ENCODE data around the gene ATG2A. TPM values are rescaled to one million over a fixed set of nuclear protein-coding genes. Genes with fewer than 3 reads are reported as not detected.

Gene ATG2A
- total and polyA plus RNA-seq, 2 donors from 2014 or later: 16.8 to 26.9 TPM

DNA sequence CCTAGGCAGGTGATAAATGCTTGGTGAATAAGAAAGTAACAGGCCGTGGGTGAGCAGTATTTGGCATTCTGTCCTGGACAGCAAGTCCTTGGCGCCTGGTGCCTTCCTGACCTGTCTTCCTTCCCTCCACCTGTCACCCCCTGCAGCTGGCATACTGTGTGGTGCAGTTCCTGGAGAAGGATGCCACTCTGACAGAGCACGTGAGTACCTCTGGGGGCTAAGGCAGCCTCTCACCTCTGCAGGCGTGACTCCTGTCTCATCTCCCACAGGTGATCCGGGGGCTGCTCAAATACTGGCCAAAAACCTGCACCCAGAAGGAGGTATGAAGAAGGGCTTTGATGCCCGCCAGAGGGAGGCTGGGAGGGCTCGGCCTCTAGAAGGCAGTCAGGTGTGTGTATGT lies 14.3 kb upstream of the ATG2A start:
- no peak for FAIRE-seq
- no peak overlapping the region for H3K9ac ChIP-seq (ENCODE audit: low read length in 3 of 3)
- no peak overlapping the region for H3K27ac ChIP-seq (ENCODE audit: low read depth in 2 of 2, low read length in 2 of 2)
- no peaks in the 10 kb centered on the region for H3K27me3 ChIP-seq (ENCODE audit: control insufficient read depth, insufficient read depth, low read length)
- intact Hi-C loops (cut with DNase I): loop anchor here (10.0 kb wide), 1 partner anchor 64 kb away; the partner anchor contains the start of gene BATF2
- peak in 1 of 5 donors; percentile 52 for DNase-seq
- TF ChIP-seq, protein P1, sequence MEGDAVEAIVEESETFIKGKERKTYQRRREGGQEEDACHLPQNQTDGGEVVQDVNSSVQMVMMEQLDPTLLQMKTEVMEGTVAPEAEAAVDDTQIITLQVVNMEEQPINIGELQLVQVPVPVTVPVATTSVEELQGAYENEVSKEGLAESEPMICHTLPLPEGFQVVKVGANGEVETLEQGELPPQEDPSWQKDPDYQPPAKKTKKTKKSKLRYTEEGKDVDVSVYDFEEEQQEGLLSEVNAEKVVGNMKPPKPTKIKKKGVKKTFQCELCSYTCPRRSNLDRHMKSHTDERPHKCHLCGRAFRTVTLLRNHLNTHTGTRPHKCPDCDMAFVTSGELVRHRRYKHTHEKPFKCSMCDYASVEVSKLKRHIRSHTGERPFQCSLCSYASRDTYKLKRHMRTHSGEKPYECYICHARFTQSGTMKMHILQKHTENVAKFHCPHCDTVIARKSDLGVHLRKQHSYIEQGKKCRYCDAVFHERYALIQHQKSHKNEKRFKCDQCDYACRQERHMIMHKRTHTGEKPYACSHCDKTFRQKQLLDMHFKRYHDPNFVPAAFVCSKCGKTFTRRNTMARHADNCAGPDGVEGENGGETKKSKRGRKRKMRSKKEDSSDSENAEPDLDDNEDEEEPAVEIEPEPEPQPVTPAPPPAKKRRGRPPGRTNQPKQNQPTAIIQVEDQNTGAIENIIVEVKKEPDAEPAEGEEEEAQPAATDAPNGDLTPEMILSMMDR (IDR thresholded peaks at IDR 0.05; ENCODE audit: borderline replicate concordance, extremely low read depth, insufficient read depth): no peak
- peaks cover 0 to 41% (median 23%) of the 10 kb centered on the region in 3 donors for H3K36me3 ChIP-seq (ENCODE audit: control insufficient read depth in 2 of 3, insufficient read depth in 3 of 3, low read length in 3 of 3)
- H3K9me3 ChIP-seq (ENCODE audit: control insufficient read depth in 2 of 3, insufficient read depth in 1 of 3, low read length in 3 of 3): no peaks in the 10 kb centered on the region
- peaks cover 0 to 2% (median 0%) of the 10 kb centered on the region in 3 donors for H3K4me1 ChIP-seq (ENCODE audit: control insufficient read depth in 2 of 3, insufficient read depth in 2 of 3, low read depth in 1 of 3, low read length in 3 of 3)
- no peak overlapping the region for H3K4me3 ChIP-seq (ENCODE audit: low read length in 3 of 3)

DNA sequence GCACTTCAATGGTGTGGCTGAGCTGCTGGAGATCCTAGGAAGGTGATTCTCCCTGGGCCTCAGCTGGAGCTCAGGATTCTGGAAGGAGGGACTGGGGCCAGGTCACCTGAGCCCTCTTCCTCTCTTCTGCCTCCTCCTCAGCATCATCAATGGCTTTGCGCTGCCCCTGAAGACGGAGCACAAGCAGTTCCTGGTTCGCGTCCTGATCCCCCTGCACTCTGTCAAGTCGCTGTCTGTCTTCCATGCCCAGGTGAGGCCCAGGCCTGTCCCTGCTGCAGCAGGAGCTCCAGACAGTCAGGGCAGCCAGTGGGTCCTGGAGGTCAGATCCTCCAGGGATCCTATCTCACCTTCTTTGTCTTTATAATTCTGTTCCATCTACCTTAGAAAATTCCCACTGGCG lies 13.3 kb upstream of the ATG2A start:
- Histone ChIP-seq H3K9ac (ENCODE audit: low read length in 3 of 3) (no peak overlapping the region), H3K4me1 (ENCODE audit: control insufficient read depth in 2 of 3, insufficient read depth in 2 of 3, low read depth in 1 of 3, low read length in 3 of 3) (peaks cover 0 to 8% (median 0%) of the 10 kb centered on the region in 3 donors), H3K36me3 (ENCODE audit: control insufficient read depth in 2 of 3, insufficient read depth in 3 of 3, low read length in 3 of 3) (peaks cover 0 to 41% (median 23%) of the 10 kb centered on the region in 3 donors), H3K27me3 (ENCODE audit: control insufficient read depth, insufficient read depth, low read length) (no peaks in the 10 kb centered on the region), H3K27ac (ENCODE audit: low read depth in 2 of 2, low read length in 2 of 2) (no peak overlapping the region), H3K4me3 (ENCODE audit: low read length in 3 of 3) (no peak overlapping the region), H3K9me3 (ENCODE audit: control insufficient read depth in 2 of 3, insufficient read depth in 1 of 3, low read length in 3 of 3) (no peaks in the 10 kb centered on the region)
- TF ChIP-seq, protein P1 (IDR thresholded peaks at IDR 0.05; ENCODE audit: borderline replicate concordance, extremely low read depth, insufficient read depth): no peak
- peak in 1 of 5 donors; percentile 26 for DNase-seq
- intact Hi-C loops (cut with DNase I): loop anchor here (10.0 kb wide), 1 partner anchor 64 kb away; the partner anchor contains the start of gene BATF2
- FAIRE-seq: no peak

DNA sequence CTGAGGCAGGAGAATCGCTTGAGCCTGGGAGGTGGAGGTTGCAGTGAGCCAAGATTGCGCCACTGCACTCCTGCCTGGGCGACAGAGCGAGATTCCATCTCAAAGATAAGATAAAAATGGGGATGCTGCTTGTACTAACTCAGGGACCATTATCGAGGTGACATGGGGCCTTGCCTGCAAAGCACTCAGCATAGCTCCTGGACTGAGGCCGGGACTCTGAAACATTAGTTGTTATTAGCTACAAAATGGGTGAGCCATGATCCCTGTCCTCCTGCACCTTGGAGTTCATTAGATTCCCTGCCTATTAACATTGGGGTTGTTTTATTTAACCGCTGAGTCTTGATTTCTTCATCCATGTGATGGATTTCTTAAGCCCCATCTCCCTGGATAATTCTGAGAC lies 12.6 kb upstream of the ATG2A start:
- TF ChIP-seq, protein P1 (IDR thresholded peaks at IDR 0.05; ENCODE audit: borderline replicate concordance, extremely low read depth, insufficient read depth): no peak
- Histone ChIP-seq H3K36me3 (ENCODE audit: control insufficient read depth in 2 of 3, insufficient read depth in 3 of 3, low read length in 3 of 3) (peaks cover 0 to 41% (median 23%) of the 10 kb centered on the region in 3 donors), H3K27ac (ENCODE audit: low read depth in 2 of 2, low read length in 2 of 2) (no peak overlapping the region), H3K4me3 (ENCODE audit: low read length in 3 of 3) (no peak overlapping the region), H3K9ac (ENCODE audit: low read length in 3 of 3) (no peak overlapping the region), H3K4me1 (ENCODE audit: control insufficient read depth in 2 of 3, insufficient read depth in 2 of 3, low read depth in 1 of 3, low read length in 3 of 3) (peaks cover 0 to 13% (median 0%) of the 10 kb centered on the region in 3 donors), H3K27me3 (ENCODE audit: control insufficient read depth, insufficient read depth, low read length) (no peaks in the 10 kb centered on the region), H3K9me3 (ENCODE audit: control insufficient read depth in 2 of 3, insufficient read depth in 1 of 3, low read length in 3 of 3) (no peaks in the 10 kb centered on the region)
- intact Hi-C loops (cut with DNase I): loop anchor here (10.0 kb wide), 1 partner anchor 65 kb away; the partner anchor contains the start of gene BATF2
- FAIRE-seq: no peak
- no peak for DNase-seq

DNA sequence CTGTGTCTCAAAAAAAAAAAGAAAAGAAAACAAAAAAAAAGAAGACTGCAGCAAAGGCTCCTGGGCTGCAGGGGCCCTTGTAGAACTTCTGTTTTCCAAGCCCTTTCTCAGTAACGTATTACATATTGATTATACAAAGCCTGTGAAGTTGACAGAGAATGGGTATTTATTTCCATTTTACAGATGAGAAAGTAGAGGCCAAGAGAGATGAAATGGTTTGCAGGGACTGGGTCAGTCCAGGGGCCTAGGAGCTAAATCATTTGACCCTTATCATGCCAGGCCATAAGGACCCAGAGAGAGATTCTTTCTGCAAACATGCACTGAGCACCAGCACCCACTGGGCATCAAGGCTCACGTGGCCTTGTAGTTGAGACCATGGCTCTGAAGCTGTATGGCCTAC lies 11.9 kb upstream of the ATG2A start:
- Histone ChIP-seq H3K27ac (ENCODE audit: low read depth in 2 of 2, low read length in 2 of 2) (no peak overlapping the region), H3K9me3 (ENCODE audit: control insufficient read depth in 2 of 3, insufficient read depth in 1 of 3, low read length in 3 of 3) (no peaks in the 10 kb centered on the region), H3K9ac (ENCODE audit: low read length in 3 of 3) (no peak overlapping the region), H3K27me3 (ENCODE audit: control insufficient read depth, insufficient read depth, low read length) (no peaks in the 10 kb centered on the region), H3K36me3 (ENCODE audit: control insufficient read depth in 2 of 3, insufficient read depth in 3 of 3, low read length in 3 of 3) (peaks cover 0 to 41% (median 23%) of the 10 kb centered on the region in 3 donors), H3K4me1 (ENCODE audit: control insufficient read depth in 2 of 3, insufficient read depth in 2 of 3, low read depth in 1 of 3, low read length in 3 of 3) (peaks cover 0 to 13% (median 0%) of the 10 kb centered on the region in 3 donors), H3K4me3 (ENCODE audit: low read length in 3 of 3) (no peak overlapping the region)
- intact Hi-C loops (cut with DNase I): no loop called here
- no peak for FAIRE-seq
- DNase-seq: no peak
- TF ChIP-seq, protein P1 (IDR thresholded peaks at IDR 0.05; ENCODE audit: borderline replicate concordance, extremely low read depth, insufficient read depth): no peak
